Measurements from ENCODE around the gene PTDSS2. TPM values are rescaled to one million over a fixed set of nuclear protein-coding genes. Genes with fewer than 3 reads are reported as not detected.

PTDSS2 gene
- polyA plus RNA-seq, 3 donors, result 9.3 to 18.3 (median 12.4) TPM

DNA sequence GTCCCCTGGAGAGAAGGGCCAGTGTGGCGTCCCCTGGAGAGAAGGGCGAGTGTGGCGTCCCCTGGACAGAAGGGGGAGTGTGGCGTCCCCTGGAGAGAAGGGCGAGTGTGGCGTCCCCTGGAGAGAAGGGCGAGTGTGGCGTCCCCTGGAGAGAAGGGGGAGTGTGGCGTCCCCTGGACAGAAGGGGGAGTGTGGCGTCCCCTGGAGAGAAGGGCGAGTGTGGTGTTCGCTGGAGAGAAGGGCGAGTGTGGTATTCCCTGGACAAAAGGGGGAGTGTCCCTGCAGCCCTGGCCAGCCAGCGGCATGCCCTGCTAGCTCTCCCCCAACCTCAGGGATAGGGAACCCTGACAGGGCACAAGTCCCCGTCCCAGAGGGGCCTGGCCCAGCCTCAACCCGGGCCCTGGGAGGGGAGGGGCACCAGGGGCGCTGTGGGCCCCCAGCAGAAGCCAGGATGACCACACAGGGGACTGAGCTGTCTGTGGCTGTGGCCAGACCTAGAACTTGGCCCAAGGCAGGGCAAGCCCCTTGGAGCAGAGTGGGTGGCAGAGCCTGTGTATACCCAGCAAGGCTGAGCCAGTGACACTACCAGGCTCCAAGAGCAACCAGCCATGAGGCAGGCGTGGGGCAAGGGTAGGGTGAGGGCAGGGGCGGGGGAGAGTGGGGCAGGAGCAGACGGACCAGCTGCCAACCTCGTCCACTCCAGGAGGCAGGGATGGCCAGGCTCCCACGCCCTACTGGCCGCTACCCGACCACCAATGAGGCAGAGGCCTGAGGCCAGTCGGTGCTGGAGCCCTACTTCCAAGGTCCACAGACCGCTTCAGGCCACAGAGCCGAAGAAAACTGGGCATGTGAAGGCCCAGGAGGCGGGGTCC is 81.1 kb downstream of the PTDSS2 start:
- Mint-ChIP-seq H3K27ac (no peak overlapping the region), H3K4me1 (peaks cover 4% of the 10 kb centered on the region), H3K9me3 (no peaks in the 10 kb centered on the region), H3K27me3 (ENCODE audit: low read depth in 3 of 3) (peaks cover 2 to 3% (median 2%) of the 10 kb centered on the region in 3 donors), H3K4me3 (no peak overlapping the region), H3K36me3 (peaks cover 15% of the 10 kb centered on the region in 2 donors)
- intact Hi-C loops (cut with micrococcal nuclease), result no loop called here
- TF ChIP-seq, protein P1, sequence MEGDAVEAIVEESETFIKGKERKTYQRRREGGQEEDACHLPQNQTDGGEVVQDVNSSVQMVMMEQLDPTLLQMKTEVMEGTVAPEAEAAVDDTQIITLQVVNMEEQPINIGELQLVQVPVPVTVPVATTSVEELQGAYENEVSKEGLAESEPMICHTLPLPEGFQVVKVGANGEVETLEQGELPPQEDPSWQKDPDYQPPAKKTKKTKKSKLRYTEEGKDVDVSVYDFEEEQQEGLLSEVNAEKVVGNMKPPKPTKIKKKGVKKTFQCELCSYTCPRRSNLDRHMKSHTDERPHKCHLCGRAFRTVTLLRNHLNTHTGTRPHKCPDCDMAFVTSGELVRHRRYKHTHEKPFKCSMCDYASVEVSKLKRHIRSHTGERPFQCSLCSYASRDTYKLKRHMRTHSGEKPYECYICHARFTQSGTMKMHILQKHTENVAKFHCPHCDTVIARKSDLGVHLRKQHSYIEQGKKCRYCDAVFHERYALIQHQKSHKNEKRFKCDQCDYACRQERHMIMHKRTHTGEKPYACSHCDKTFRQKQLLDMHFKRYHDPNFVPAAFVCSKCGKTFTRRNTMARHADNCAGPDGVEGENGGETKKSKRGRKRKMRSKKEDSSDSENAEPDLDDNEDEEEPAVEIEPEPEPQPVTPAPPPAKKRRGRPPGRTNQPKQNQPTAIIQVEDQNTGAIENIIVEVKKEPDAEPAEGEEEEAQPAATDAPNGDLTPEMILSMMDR (IDR thresholded peaks at IDR 0.05), result no peak
- Histone ChIP-seq H4K20me1 (ENCODE audit: insufficient read depth, low read length) (peaks cover 26% of the 10 kb centered on the region), H3K27me3 (ENCODE audit: control insufficient read depth in 2 of 2, insufficient read depth in 2 of 2, low read length in 2 of 2) (no peaks in the 10 kb centered on the region), H3K36me3 (replicated peaks in 1 of 2; ENCODE audit: control insufficient read depth in 1 of 2, insufficient read depth in 2 of 2, low read length in 2 of 2) (peaks cover 20 to 23% of the 10 kb centered on the region in 2 donors), H3K4me3 (replicated peaks in 1 of 3; ENCODE audit: low read depth in 2 of 3, low read length in 3 of 3) (no peak overlapping the region), H3K79me2 (ENCODE audit: insufficient read depth, low read length) (peaks cover 12% of the 10 kb centered on the region), H3K4me2 (replicated peaks; ENCODE audit: extremely low read depth, low read length, poor library complexity, severe bottlenecking) (no peak overlapping the region), H3K4me1 (ENCODE audit: control insufficient read depth in 1 of 2, insufficient read depth in 2 of 2, low read length in 2 of 2) (peaks cover 14 to 19% of the 10 kb centered on the region in 2 donors), H2AFZ (ENCODE audit: insufficient read depth, low read depth, low read length, poor library complexity, severe bottlenecking) (no peak overlapping the region), H3K27ac (ENCODE audit: low read depth in 1 of 2, low read length in 2 of 2) (no peak overlapping the region), H3K9me3 (replicated peaks in 1 of 2; ENCODE audit: control insufficient read depth in 1 of 2, insufficient read depth in 1 of 2, low read length in 2 of 2) (no peaks in the 10 kb centered on the region), H3K9ac (ENCODE audit: insufficient read depth, low read length, poor library complexity, severe bottlenecking) (no peak overlapping the region)
- 97% methylated on average over 17 of the region's 28 CpGs for WGBS (ENCODE audit: insufficient coverage)
- no peak for DNase-seq

DNA sequence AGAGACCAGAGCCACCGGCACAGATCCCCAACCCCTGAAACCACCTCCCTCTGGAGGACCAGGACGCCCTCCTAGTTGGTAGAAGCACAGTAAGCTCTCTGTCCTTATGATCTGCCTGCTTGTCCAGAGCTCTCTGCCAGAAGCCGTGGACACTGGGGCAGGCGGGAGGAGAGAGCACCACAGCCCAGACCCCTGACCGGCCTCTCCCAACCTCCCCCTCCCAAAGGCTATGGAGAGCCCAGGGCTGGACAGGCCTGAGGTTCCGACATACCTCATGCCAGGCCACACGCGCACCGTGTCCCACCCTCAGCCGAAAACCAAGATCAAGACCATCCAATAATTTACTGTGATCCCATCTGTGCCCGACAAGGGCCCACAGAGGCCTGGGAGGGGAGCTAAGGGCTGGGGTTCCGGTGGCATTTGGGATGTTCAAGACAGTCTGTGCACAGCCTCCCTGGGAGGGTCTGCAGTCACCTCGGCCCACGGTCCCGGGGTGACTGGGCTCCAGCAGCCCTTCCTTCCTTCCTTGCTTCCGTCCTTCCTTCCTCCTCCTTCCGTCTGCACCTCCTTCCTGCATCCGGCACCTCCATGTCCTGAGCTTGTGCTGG is 81.9 kb downstream of the PTDSS2 start:
- Mint-ChIP-seq H3K36me3 (peaks cover 15% of the 10 kb centered on the region in 2 donors), H3K4me3 (no peak overlapping the region), H3K4me1 (peaks cover 8% of the 10 kb centered on the region), H3K9me3 (peaks cover 0 to 2% (median 0%) of the 10 kb centered on the region in 7 donors), H3K27me3 (ENCODE audit: low read depth in 3 of 3) (peaks cover 4 to 10% (median 7%) of the 10 kb centered on the region in 3 donors), H3K27ac (peak overlapping the region in 3 of 7 donors; percentile 30 to 59 (median 54))
- Histone ChIP-seq H3K36me3 (replicated peaks in 1 of 2; ENCODE audit: control insufficient read depth in 1 of 2, insufficient read depth in 2 of 2, low read length in 2 of 2) (peaks cover 20 to 23% of the 10 kb centered on the region in 2 donors), H2AFZ (ENCODE audit: insufficient read depth, low read depth, low read length, poor library complexity, severe bottlenecking) (no peak overlapping the region), H3K79me2 (ENCODE audit: insufficient read depth, low read length) (peaks cover 12% of the 10 kb centered on the region), H3K27me3 (ENCODE audit: control insufficient read depth in 2 of 2, insufficient read depth in 2 of 2, low read length in 2 of 2) (peaks cover 0 to 6% of the 10 kb centered on the region in 2 donors), H3K4me3 (replicated peaks in 1 of 3; ENCODE audit: low read depth in 2 of 3, low read length in 3 of 3) (no peak overlapping the region), H4K20me1 (ENCODE audit: insufficient read depth, low read length) (peaks cover 26% of the 10 kb centered on the region), H3K4me1 (ENCODE audit: control insufficient read depth in 1 of 2, insufficient read depth in 2 of 2, low read length in 2 of 2) (peaks cover 22 to 27% of the 10 kb centered on the region in 2 donors), H3K9me3 (replicated peaks in 1 of 2; ENCODE audit: control insufficient read depth in 1 of 2, insufficient read depth in 1 of 2, low read length in 2 of 2) (no peaks in the 10 kb centered on the region), H3K4me2 (replicated peaks; ENCODE audit: extremely low read depth, low read length, poor library complexity, severe bottlenecking) (no peak overlapping the region), H3K27ac (ENCODE audit: low read depth in 1 of 2, low read length in 2 of 2) (no peak overlapping the region), H3K9ac (ENCODE audit: insufficient read depth, low read length, poor library complexity, severe bottlenecking) (no peak overlapping the region)
- intact Hi-C loops (cut with micrococcal nuclease), result no loop called here
- WGBS (ENCODE audit: insufficient coverage), result 85% methylated on average over 8 of the region's 18 CpGs
- DNase-seq, result no peak
- TF ChIP-seq, protein P1 (IDR thresholded peaks at IDR 0.05), result no peak

All from CD14-positive monocyte (primary cell).